Measurements from ENCODE around the gene ACAD10. TPM values are rescaled to one million over a fixed set of nuclear protein-coding genes. Genes with fewer than 3 reads are reported as not detected.
"Not testable (repeated sequence)": the region's sequence is repeated elsewhere in the genome, so short reads cannot be mapped to it uniquely, and the experiment has no call there.

The ACAD10 gene
- total and polyA plus RNA-seq, 10 of the 15 experiments (the other 5 are each of a cell fraction or from before 2014, with no cell fraction given): 2.9 to 21.9 (median 17.5) TPM

DNA sequence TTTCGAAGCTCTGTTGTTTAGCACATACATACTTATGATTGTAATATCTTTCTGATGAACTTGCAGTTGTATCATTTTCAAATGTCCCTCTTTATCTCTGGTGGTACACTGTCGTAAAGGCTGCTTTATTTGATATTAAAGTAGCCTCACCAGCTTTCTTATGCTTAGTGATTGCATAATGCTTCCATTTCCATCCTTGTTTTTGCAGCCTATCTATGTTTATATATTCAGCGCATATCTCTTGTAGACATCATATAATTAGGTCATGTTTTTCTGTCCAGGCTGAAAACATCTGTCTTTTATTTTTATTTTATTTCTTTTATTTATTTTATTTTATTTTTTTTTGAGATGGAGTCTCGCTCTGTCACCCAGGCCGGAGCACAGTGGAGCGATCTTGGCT lies 34.6 kb downstream of the ACAD10 start (continued):
- TF ChIP-seq, protein P1, sequence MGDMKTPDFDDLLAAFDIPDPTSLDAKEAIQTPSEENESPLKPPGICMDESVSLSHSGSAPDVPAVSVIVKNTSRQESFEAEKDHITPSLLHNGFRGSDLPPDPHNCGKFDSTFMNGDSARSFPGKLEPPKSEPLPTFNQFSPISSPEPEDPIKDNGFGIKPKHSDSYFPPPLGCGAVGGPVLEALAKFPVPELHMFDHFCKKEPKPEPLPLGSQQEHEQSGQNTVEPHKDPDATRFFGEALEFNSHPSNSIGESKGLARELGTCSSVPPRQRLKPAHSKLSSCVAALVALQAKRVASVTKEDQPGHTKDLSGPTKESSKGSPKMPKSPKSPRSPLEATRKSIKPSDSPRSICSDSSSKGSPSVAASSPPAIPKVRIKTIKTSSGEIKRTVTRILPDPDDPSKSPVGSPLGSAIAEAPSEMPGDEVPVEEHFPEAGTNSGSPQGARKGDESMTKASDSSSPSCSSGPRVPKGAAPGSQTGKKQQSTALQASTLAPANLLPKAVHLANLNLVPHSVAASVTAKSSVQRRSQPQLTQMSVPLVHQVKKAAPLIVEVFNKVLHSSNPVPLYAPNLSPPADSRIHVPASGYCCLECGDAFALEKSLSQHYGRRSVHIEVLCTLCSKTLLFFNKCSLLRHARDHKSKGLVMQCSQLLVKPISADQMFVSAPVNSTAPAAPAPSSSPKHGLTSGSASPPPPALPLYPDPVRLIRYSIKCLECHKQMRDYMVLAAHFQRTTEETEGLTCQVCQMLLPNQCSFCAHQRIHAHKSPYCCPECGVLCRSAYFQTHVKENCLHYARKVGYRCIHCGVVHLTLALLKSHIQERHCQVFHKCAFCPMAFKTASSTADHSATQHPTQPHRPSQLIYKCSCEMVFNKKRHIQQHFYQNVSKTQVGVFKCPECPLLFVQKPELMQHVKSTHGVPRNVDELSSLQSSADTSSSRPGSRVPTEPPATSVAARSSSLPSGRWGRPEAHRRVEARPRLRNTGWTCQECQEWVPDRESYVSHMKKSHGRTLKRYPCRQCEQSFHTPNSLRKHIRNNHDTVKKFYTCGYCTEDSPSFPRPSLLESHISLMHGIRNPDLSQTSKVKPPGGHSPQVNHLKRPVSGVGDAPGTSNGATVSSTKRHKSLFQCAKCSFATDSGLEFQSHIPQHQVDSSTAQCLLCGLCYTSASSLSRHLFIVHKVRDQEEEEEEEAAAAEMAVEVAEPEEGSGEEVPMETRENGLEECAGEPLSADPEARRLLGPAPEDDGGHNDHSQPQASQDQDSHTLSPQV (IDR thresholded peaks at IDR 0.05): no peak
- TF ChIP-seq, protein P2, sequence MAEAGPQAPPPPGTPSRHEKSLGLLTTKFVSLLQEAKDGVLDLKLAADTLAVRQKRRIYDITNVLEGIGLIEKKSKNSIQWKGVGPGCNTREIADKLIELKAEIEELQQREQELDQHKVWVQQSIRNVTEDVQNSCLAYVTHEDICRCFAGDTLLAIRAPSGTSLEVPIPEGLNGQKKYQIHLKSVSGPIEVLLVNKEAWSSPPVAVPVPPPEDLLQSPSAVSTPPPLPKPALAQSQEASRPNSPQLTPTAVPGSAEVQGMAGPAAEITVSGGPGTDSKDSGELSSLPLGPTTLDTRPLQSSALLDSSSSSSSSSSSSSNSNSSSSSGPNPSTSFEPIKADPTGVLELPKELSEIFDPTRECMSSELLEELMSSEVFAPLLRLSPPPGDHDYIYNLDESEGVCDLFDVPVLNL (IDR thresholded peaks at IDR 0.05; ENCODE audit: low read depth, low read length): no peak
- TF ChIP-seq HDAC6 (IDR thresholded peaks at IDR 0.05; ENCODE audit: unreplicated experiment): no peak

DNA sequence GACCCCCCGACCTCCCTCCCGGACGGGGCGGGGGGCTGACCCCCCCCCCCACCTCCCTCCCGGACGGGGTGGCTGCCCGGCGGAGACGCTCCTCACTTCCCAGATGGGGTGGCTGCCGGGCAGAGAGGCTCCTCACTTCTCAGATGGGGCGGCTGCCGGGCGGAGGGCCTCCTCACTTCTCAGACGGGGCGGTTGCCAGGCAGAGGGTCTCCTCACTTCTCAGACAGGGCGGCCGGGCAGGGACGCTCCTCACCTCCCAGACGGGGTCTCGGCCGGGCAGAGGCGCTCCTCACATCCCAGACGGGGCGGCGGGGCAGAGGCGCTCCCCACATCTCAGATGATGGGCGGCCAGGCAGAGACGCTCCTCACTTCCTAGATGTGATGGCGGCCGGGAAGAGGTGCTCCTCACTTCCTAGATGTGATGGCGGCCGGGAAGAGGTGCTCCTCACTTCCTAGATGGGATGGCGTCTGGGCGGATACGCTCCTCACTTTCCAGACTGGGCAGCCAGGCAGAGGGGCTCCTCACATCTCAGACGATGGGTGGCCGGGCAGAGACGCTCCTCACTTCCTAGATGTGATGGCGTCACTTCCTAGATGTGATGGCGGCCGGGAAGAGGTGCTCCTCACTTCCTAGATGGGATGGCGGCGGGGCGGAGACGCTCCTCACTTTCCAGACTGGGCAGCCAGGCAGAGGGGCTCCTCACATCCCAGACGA lies 38.0 kb downstream of the ACAD10 start:
- H2AFZ ChIP-seq (ENCODE audit: control insufficient read depth, low read depth, low read length); ATAC-seq; H3K27ac ChIP-seq (ENCODE audit: control insufficient read depth, insufficient read depth); in situ Hi-C loops (cut with MboI); intact Hi-C loops (cut with micrococcal nuclease; ENCODE audit: unreplicated experiment); RAD21 ChIA-PET (ENCODE audit: unreplicated experiment); H3K4me2 ChIP-seq (ENCODE audit: control insufficient read depth, insufficient read depth); H3K9ac ChIP-seq (ENCODE audit: control insufficient read depth, insufficient read depth, low read length); CTCF ChIA-PET; SMC1A ChIA-PET (ENCODE audit: uncharacterized antibody, unreplicated experiment); H3K4me1 ChIP-seq (ENCODE audit: control insufficient read depth, insufficient read depth, low read length); BruUV-seq (replicated peaks); H3K79me2 ChIP-seq (ENCODE audit: control insufficient read depth, insufficient read depth, low read length); H3K36me3 ChIP-seq (ENCODE audit: control insufficient read depth in 2 of 2, insufficient read depth in 2 of 2, low read length in 1 of 2); H3K27me3 ChIP-seq (replicated peaks in 1 of 2; ENCODE audit: control insufficient read depth in 2 of 2, insufficient read depth in 2 of 2, low read length in 1 of 2); H4K20me1 ChIP-seq (ENCODE audit: control insufficient read depth, insufficient read depth); DNase-seq (ENCODE audit: low read depth, low spot score); FAIRE-seq; H3K4me3 ChIP-seq; H3K9me3 ChIP-seq (replicated peaks; ENCODE audit: control insufficient read depth, insufficient read depth, low read length); POLR2A ChIA-PET: not testable (repeated sequence)
- 95% methylated on average over 33 of the region's 46 CpGs for WGBS (ENCODE audit: insufficient coverage, insufficient replicate concordance, low lambda C conversion rate, missing lambda C conversion rate)
